Islet of Langerhans (tissue), 1 donor: Measurements from ENCODE around the gene PRRG1.
"Not testable (repeated sequence)": the region's sequence is repeated elsewhere in the genome, so short reads cannot be mapped to it uniquely, and the experiment has no call there.

Source experiments
- FAIRE-seq: peaks from one replicate; lab custom pipeline; 2011; peaks lifted over from hg19 to GRCh38; lab: Jason Lieb, UNC

PRRG1 gene

DNA sequence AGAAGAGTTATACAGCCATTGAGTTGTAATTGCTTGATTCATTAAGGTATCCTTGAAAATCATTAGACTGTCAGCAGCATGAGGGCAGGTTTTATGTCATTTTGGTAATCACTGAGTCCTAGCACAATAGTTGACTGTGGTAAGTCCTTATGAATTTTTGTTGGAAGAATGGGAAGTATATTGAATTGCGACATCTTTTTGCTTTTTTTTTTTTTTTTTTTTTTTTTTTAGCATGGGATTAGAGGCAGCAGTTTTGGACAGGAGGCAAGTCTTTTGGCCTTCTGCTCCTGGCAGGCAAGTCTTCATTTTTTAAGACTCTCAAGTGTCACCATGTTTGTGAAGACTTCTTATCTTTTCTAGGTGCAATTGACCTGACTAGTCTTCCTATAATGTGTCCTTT is 29.7 kb downstream of the PRRG1 start:
- no peak for FAIRE-seq

DNA sequence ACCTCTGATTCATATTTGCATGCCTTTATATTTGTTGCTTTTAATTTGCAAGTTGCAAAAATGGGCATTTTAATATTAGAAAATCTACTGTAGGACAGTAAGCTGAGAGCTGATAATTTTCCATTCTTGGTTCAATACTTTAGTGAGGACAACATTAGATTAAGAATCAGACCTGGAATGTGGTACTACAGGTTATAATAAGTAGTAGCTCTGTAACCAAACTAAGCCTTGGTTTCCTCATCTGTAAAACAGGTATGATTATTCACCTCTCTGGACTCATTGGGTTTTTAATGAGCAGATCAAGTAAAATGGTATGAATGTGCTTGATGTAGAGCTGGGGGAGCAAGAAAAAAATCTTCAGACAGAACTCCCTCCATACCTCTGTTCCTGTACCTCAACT is 31.1 kb downstream of the PRRG1 start:
- FAIRE-seq: no peak

DNA sequence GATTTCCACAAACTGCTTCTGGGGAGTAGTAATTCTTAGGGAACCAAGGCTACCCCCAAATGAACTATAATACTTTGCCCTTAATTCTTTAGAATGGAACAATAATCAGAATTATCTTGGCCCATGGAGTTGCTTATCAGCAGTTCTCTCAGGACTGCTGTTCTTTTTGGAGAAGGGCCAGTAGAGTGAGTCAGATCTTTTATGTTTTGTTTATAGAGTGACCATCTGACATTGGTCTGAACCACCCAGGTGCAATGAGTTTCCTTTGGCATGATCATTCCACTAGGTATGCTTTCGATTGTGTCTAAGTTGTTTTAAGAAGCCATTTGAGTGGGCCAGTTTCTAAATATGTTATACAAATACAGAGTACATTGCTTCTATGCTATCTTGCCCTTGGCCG is 31.8 kb downstream of the PRRG1 start:
- FAIRE-seq: peak; percentile 91

DNA sequence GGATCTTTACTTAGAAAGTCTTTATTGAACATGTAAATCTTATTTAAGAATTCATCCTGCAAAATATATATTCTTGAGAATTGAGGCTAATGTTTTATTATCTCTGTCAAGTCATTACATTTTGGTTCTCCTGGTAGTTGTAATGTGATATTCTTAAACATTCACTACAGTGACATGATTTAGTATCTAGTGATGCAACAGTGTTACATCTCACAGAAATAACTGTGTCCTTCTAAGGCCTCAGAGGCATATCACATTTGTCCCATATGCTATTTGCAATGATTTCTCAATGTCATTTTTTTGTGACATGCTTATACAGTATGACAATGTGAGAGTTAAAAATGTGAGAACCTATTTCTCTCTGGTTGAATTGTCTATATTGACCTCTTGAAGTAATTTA is 34.1 kb downstream of the PRRG1 start:
- FAIRE-seq: peak; percentile 80

DNA sequence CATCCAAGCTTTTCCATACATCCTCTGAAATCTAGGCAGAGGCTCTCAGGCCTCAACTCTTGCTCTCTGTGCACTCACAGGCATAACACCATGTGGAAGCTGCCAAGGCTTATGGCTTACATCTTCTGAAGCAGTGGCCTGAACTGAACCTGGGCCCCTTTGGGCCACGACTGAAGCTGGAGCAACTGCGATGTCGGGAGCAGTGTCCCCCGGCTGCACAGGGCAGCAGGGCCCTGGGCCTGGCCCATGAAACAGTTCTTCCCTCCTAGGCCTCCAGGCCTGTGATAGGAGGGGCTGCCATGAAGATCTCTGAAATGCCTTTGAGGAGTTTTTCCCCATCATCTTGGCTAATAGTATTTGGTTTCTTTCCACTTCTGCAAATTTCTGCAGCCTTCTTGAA is 39.2 kb downstream of the PRRG1 start:
- FAIRE-seq: no peak

DNA sequence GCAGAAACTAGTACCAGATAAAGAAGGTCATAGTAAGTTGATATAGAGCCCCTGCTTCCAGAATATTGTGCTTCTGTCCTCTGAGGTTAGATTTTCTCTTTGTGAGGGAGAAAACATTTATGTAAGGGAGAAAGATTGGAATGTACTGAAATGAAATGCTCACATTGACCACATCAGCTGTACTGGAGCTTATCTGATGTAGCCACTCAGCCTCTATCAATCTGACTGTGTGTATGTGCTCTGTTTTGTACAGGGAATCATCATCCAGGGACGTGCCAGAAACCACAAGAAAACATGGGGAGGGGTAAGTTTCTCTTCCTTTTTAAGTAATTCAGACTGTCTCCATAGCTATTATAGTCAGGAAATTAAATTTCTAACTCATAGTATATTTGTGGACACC is 56.8 kb downstream of the PRRG1 start:
- FAIRE-seq: no peak

DNA sequence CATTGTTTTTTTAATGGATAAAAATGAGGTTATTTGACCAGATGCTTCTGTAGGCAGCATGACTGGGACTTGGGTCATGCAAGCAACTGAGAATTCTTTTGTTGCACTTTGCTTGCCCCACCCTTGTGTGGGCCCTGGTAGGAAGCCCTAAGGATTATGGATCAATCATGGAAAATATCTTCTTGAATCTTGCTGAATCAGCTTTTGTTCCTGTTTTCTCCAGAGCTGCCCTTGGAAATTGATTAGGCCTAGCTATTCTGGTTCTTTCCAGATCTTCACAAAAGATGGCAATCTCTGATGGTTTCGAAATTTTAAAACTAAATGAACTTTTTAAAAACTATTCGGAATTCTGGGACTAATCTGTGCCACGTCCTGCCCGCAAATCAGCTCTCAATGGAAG is 58.6 kb downstream of the PRRG1 start:
- no peak for FAIRE-seq

DNA sequence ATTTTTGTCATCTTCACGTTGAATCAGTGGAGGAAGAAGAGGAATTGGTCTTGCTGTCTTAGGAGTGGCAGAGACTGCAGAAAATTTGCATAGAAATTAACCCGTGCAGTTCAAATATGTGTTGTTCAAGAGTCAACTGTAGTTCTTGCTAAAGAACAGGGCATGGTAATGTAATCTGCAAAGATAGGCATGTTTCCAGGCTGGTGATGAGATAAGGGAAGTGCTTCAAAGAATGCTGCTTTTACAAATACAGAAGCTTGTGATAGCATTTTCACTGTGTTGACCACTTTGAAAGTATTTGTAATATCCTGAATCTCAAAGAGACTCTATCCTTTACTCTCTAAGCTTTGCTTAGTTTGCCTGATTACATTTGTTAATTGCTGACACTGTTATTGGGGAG is 60.1 kb downstream of the PRRG1 start:
- FAIRE-seq: no peak

DNA sequence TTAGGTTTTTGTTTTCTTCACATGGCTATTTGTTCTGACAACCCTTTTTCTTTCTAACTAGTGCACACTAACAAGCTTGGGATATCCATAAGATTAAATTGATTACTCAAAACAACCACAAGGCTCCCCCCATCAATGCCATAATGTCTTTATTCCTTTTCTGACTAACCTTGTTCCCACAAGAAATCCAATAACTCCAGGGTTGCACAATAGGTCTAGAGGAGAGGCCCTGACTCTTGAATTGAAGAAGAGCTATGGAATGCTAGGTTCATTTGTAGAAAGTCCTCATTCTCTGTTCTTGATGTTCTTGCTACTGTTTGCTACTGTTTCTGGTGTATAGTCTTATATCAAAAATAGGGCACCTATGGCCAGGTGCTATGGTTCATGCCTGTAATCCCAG is 71.0 kb downstream of the PRRG1 start:
- FAIRE-seq: no peak

DNA sequence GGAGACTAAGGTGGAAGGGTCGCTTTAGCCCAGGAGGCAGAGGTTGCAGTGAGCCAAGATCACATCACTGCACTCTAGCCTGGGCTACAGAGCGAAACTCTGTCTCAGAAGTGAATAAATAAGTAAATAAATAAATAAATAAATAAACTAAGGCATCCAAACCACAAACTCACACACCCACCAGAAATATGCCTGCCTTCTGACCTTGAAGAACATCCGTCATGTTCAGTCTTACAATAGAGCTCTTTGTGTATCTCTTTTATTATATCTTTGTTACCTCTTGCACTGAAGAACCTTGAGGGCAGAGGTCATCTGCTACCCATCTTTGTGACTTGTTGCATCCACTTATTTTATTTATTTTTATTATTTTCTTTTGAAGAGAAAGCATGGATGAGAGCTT is 71.6 kb downstream of the PRRG1 start:
- FAIRE-seq: no peak

DNA sequence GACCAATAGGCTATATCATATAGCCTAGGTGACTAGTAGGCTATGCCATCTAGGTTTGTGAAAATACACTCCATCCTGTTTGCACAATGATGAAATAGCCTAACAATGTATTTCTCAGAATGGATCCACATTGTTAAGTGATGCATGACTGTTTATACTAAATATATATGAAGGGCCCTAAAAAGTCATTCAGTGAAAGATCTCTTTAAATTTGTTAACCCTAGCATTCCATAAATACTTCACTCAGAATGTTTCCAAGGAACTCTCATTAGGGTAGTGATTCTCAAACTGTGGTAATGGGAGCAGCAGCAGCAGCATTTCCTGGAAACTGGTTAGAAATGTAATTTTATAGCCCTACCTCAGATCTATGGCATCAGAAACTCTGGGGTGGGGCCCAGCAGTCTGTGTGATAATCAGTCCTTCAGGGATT is 74.9 kb downstream of the PRRG1 start:
- no peak for FAIRE-seq

DNA sequence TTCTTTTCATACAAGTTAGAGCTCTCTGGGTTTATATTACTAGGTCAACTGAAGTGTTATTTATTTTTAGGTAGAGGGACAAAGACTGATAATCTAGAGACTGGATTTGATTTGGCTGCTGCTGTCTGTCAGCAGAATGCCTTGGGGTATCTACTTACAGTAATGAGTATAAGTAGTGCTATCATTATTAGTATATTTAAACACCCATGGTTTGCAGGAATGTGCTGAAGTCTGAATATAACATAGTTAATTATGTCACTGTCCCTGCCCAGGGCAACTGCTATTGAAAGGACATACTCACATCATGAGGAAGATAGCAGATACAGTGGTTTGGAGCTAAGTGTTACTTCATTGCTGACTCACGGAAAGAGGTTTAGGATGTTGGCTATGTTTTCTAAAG is 76.2 kb downstream of the PRRG1 start:
- no peak for FAIRE-seq

DNA sequence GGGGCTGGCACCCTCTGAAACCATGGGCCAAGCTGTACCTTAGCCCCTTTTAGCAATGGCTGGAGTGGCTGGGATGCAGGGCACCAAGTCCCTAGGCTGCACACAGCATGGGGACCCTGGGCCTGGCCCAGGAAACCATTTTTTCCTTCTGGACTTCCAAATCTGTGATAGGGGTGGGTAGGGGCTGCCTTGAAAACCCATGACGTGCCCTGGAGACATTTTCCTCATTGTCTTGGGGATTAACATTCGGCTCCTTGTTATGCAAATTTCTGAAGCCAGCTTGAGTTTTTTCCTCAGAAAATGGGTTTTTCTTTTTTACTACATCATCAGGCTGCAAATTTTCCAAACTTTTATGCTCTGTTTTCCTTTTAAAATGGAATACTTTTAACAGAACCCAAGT is 79.8 kb downstream of the PRRG1 start:
- FAIRE-seq: not testable (repeated sequence)

DNA sequence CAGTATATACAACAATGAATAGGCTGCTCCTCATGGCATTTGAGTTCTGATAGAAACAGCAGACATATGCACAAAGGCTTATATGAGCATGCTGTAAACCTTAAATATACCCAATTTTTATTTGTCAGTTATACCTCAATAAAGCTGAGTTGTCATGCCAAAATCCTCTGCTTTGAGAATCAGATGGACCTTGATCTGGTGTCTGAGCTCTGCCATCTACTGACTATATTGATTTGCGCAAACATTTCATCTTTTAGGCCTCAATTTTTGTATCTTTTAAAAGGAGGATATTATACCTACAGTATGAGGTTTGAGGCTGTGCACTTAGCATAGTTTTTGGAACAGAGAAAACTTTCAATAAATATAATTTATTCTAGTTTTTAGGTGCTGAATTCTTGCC is 85.2 kb downstream of the PRRG1 start:
- FAIRE-seq: no peak

DNA sequence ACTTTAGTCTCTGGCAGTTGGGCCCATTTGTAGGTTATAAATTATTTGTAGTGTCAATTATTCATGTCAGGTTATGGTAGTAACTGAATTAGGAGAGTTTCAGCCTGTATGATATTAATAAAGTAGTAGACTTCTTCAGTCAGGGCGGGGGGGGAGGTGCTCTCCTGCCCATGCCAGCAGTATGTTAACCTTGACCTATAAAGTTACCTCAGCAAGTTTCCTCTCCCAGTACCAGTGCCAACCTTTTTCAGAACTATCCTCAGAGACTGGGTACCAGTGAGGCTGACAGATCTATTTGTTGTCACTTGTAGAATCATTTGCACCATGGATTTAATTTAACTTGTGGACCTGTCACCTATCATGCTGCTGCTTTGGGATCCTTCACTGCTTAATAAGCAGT is 88.0 kb downstream of the PRRG1 start:
- no peak for FAIRE-seq

DNA sequence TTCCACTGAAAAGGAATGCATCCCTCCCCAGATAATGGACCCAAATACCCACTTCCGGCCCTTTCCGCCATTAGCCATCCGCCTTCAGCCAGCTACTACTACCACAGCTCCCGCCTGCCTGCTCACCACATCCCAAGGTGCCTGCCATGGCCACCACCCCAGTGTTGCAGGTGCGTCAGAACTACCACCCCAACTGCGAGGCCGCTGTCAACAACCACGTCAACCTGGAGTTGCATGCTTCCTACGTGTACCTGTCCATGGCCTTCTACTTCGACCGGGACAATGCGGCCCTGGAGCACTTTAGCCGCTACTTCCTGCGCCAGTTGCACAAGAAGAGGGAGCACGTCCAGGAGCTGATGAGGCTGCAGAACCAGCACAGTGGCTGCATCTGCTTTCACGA is 92.2 kb downstream of the PRRG1 start:
- FAIRE-seq: no peak

DNA sequence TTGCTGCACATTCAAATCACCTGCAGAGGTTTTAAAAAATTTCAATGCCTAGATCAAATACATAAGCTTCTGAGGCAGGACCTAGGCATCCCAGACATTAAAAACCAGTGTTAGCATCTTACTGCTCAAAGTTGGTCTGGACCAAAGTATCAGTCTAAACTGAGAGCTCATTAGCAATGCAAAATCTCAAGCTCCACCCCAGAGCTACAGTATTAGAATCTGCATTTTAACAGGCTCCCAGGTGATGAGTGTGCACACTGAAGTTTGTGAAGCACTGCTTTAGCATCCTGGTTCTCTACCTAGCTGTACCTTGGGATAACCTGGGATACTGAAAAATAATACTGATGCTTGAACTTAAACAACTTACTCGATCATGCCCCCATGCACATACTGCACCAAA is 96.0 kb downstream of the PRRG1 start:
- no peak for FAIRE-seq

DNA sequence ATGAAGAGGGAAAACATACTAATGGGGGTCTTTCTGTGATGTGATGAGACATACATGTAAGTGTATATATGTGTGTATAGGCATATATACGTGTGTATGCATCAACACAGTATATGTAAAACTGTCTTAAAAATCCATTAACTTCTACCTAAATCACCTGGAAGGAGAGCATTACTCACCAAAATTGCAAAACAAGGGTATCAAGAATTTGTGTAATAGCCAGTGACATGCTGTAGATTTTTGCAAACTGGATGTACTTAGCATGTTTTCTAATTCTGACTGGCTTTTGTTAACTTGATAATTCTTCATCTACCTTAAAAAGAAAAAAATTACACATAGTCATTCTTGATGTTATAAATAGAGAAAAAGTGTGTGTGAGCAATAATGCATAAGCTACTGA is 104.7 kb downstream of the PRRG1 start:
- no peak for FAIRE-seq

DNA sequence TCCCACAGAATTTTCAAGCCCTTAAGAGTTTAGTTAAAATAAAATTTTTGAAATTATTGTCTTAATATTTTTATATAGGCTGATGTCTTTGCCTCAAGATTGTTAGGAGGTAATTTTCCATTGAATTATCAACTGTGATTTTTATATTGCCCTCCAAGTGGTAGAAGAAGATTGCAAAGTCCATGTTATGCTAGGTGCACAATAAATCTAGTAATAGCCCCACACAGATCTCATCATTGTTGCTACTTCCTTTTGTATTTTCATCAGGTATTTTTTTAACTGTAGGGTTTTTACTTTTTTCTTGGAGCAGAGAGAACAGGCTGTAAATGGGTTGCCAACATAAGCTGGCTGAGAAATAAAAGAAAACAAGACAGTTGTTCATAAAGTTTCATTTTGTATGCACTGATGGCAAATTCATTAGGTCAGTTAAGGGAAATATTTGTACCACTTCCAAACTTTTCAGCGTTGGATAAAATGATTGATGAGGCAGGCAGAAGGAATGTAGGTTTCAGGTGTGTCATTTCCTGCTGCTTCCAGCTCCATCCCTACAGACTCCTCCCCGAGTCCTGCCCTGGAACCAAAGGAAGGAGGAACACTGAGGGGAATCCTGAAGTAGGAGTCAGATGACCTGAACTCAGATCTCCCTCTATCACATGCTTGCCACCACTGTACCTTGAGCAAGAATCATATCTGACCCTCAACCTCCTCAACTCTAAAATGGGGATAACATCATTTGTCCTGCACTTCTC is 105.5 kb downstream of the PRRG1 start:
- no peak for FAIRE-seq

DNA sequence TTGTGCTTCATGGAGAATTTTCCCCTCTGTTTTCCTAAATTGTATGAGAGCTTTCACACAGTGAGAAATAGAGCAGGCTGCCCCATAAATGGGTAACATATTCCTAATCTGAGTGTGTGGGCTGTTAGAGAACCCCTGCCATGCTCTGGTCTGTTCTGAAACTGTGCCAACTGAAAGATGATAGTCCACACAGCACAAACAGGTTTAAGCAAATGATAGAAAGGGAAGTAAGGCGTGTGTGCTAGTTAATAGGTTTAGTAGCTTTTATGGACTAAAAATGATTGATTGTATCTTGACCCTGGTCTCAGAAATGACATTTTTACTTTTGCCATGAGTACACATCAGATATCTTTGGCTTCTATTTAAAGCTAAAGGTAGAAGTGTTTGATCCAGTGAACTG is 106.2 kb downstream of the PRRG1 start:
- no peak for FAIRE-seq

DNA sequence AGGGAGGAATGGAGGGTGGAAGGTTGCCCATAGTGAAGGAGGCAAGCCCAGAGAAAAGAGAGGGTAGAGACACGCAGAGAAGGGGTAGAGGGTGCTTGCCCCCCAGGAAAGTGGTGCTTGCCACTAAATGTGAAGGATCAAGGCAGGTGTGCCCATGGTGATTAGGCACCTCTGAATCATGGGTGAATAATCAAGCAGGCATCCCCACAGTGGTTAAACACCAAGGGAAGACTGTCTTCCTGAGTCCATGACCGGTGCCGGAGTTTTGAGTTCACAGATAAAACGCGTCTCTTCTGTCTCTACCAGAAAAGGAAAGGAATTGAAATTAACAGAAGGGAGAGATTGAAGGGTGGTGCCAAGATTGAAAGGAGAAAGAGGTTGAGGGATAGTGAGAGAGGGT is 111.1 kb downstream of the PRRG1 start:
- not testable (repeated sequence) for FAIRE-seq

DNA sequence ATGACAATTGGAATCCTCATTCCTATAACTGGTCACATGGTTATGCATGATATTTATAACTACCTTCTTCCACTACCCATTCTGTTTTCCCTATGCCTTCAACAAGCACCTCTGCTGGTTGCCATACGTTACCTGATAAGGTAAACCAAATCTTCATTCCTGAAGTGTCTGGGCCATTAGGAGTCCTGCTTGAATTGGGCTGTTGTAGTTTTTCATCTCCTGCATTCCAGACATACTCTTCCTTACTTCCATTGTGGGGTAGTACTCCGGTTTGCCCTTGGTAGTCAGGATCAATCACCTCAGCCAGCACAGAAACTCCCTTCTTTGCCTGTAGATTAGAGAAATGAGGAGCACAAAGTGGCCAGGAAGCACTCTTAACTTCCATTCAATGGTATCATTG is 113.2 kb downstream of the PRRG1 start:
- FAIRE-seq: no peak

DNA sequence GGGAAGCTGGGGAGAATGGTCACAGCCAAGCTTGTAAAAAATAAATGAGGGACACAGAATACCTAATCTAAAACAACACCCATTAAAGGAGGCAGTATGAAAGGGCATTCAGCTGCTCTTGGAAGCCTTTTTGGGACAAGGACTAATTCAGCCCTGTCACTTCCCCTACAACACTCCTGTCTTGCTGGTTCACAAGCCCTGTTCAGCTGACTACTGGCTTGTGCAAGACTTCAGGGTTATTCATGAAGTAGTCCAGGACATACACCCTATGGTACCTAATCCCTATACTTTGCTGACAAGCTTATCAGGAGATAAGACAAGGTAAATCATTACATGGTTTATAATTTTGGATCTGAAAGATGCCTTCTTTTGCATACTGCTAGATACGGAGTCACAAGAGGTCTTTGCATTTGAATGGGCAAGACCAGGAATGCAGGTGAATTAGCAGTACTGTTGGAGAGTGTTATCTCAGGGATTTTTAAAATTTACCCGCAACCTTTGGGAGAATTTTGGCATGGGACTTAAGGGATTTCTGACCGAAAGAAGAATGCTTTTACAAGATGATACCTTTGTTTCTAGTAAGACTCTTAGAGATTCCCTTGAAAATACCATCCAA is 119.1 kb downstream of the PRRG1 start:
- no peak for FAIRE-seq

DNA sequence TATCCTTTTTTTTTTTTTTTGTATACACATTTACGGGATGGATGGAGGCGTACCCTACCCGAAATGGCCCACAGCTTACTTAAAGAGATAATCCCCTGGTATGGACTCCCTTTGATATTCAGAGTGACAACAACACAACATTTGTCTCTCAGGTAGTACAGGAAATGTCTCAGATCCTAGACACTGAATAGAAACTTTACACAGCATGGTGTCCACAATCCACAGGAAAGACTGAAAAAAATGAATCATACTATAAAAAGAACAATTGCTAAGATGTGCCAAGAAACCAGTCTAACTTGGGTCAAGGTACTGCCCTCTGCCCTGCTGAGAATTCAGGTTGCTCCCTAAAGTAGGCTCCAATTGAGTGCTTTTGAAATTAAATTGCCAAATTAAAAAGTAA is 121.5 kb downstream of the PRRG1 start:
- FAIRE-seq: no peak
